Measurements from ENCODE around the gene STK24. TPM values are rescaled to one million over a fixed set of nuclear protein-coding genes. Genes with fewer than 3 reads are reported as not detected.

STK24 gene
- total RNA-seq, 1 donor from 2014 or later = 121 TPM

DNA sequence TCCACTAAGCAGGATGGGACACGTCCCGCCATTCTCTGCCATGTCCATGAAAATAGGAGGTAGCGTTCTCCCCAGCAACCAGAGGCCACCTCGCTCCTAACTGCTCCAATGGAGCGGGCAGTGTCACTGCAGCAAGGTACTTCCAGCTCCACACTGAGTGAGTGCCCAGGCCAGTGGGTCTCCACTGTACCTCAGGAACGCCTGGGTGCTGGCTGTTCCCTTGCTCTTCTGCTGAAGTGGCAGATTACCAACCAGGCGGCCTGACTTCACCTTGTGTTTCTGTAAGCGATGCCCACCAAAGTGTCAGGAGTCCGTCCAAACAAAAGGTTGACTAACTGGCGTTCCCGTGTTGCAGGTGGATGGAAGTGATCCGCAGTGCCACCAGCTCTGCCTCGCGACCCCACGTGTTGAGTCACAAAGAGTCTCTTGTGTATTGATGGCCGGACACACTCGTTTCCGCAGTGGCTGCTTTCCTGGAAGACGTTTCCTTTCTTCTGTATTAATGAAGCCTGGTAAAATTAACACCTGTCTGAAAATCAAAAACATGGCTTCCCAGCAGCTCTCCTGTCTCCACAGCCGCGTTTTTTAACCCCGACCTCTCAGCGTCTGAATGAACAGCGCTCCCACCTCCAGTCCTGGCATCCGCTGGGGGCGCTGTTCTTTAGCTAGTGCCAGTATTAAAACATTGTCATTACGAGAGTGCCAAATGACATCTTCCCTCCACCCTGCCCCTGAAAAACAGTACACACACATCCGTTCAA lies 128.8 kb downstream of the STK24 start:
- TF ChIP-seq, protein P1, sequence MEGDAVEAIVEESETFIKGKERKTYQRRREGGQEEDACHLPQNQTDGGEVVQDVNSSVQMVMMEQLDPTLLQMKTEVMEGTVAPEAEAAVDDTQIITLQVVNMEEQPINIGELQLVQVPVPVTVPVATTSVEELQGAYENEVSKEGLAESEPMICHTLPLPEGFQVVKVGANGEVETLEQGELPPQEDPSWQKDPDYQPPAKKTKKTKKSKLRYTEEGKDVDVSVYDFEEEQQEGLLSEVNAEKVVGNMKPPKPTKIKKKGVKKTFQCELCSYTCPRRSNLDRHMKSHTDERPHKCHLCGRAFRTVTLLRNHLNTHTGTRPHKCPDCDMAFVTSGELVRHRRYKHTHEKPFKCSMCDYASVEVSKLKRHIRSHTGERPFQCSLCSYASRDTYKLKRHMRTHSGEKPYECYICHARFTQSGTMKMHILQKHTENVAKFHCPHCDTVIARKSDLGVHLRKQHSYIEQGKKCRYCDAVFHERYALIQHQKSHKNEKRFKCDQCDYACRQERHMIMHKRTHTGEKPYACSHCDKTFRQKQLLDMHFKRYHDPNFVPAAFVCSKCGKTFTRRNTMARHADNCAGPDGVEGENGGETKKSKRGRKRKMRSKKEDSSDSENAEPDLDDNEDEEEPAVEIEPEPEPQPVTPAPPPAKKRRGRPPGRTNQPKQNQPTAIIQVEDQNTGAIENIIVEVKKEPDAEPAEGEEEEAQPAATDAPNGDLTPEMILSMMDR (conservative IDR thresholded peaks at IDR 0.05) = peak; percentile 75
- H3K9me3 Mint-ChIP-seq = no peaks in the 10 kb centered on the region
- no peak for DNase-seq (ENCODE audit: extremely low spot score, unreplicated experiment)
- peak overlapping the region; percentile 69 for H3K27ac Mint-ChIP-seq
- peaks cover 37% of the 10 kb centered on the region for H3K4me1 Mint-ChIP-seq (ENCODE audit: unreplicated experiment)
- H3K36me3 Mint-ChIP-seq = peaks cover 41% of the 10 kb centered on the region
- H3K4me3 Mint-ChIP-seq = no peak overlapping the region
- H3K27me3 Mint-ChIP-seq = no peaks in the 10 kb centered on the region

DNA sequence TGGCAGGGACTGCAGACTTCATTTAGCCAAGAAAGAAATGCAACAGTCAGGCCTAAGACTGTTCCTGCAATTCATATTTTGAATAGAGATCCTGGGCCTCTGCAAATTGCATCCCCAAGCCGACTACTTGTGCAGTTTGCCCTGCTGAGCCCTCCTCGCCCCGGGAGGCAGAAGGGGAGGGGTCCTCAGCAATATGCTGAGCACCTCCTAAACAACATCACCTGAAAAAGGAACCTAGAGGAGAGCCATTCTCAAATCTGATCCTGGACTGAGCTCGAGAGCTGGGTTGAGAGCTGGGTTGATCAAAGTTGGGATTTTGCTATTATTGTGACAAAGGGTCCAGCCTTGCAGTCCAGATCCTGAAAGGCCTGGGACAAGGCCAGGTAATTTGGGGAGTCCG lies 129.8 kb downstream of the STK24 start:
- H3K4me1 Mint-ChIP-seq (ENCODE audit: unreplicated experiment) = peaks cover 36% of the 10 kb centered on the region
- H3K27me3 Mint-ChIP-seq = no peaks in the 10 kb centered on the region
- H3K27ac Mint-ChIP-seq = peak overlapping the region; percentile 44
- H3K36me3 Mint-ChIP-seq = peaks cover 37% of the 10 kb centered on the region
- no peaks in the 10 kb centered on the region for H3K9me3 Mint-ChIP-seq
- no peak overlapping the region for H3K4me3 Mint-ChIP-seq
- TF ChIP-seq, protein P1 (conservative IDR thresholded peaks at IDR 0.05) = no peak
- no peak for DNase-seq (ENCODE audit: extremely low spot score, unreplicated experiment)

DNA sequence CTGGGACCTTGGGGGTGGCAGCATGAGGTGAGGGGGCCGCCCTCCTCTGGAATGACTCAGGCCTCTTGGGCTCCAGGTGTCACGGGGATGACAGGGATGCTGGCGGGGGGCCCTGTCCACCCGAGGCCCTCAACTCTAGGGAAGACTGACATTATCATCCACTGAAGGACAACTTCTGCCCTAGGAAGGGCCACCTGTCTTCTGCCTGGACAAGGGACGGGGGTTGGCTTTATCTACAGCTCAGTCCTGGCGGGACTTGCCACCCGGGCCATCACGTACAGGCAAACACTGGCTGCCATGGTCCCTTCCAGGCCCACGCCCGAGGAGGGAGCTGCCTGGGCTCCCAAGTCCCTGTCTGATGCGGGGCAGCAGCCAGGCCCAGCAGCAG lies 130.7 kb downstream of the STK24 start:
- TF ChIP-seq, protein P1 (conservative IDR thresholded peaks at IDR 0.05) = no peak
- H3K4me3 Mint-ChIP-seq = no peak overlapping the region
- H3K27ac Mint-ChIP-seq = peak overlapping the region; percentile 44
- H3K36me3 Mint-ChIP-seq = peaks cover 32% of the 10 kb centered on the region
- H3K4me1 Mint-ChIP-seq (ENCODE audit: unreplicated experiment) = peaks cover 31% of the 10 kb centered on the region
- no peaks in the 10 kb centered on the region for H3K9me3 Mint-ChIP-seq
- no peak for DNase-seq (ENCODE audit: extremely low spot score, unreplicated experiment)
- no peaks in the 10 kb centered on the region for H3K27me3 Mint-ChIP-seq

DNA sequence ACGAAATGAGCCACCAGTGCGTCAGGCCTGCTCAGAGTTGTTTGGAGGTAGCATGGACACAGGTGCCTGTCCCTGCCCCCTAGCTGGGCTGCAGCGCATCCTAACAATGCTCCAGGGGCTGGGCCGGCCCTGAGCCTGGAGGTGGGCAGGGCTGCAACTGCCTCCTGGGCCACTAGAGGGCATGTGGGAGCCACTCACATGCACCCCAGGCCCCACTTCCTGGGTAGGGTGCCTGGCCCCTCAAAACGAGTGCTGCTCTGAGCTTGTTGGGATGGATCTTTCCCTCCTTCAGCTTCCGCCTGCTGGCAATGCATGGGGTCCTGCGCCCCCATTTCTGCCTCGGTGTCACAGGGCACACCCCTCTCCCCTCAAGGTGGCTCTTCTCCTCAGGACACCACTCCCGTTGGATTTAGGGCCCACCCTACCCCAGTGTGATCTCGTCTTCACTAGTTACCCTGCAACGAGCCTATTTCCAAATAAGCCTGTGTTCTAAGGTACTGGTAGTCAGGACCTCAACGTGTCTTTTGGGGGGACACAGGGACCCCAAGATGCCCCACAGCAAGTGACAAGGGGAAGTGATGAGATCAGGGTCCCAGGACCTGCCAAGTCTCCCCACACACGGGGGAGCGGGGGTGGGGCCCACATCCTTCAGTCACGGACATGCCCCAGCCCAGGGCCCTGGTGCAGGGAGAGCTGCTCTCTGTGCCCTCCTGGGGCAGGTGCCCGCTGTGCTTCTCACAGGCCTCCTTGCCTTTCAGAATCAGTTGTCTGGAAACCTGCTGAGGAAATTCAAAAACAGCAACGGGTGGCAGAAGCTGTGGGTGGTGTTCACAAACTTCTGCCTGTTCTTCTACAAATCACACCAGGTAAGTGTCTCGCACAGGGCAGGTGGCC lies 131.3 kb downstream of the STK24 start:
- Mint-ChIP-seq H3K9me3 (no peaks in the 10 kb centered on the region), H3K27me3 (no peaks in the 10 kb centered on the region), H3K4me1 (ENCODE audit: unreplicated experiment) (peaks cover 25% of the 10 kb centered on the region), H3K36me3 (peaks cover 27% of the 10 kb centered on the region), H3K27ac (peak overlapping the region; percentile 78), H3K4me3 (no peak overlapping the region)
- DNase-seq (ENCODE audit: extremely low spot score, unreplicated experiment) = no peak
- TF ChIP-seq, protein P1 (conservative IDR thresholded peaks at IDR 0.05) = peak; percentile 96

DNA sequence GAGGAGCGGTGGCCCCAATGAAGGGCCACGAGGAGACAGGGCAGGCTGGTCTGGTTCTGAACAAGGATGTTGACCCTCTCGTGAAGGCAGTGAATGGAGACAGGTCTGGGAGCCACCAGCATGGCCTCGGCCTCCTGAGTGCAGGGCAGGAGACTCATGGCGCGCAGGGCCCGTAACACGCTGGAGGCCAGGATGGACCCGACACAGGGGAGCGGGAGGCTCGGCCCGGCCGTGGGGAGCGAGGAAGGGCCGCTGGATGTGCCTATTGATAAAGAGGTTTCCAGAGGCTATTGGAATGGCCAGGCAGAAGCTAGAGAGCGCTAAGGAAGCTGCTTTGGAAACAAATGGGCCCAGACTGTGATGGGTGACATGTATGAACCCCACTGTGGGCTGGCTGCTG lies 132.5 kb downstream of the STK24 start:
- Mint-ChIP-seq H3K4me1 (ENCODE audit: unreplicated experiment) (peaks cover 18% of the 10 kb centered on the region), H3K27me3 (no peaks in the 10 kb centered on the region), H3K36me3 (peaks cover 23% of the 10 kb centered on the region), H3K27ac (peak overlapping the region; percentile 50), H3K4me3 (no peak overlapping the region), H3K9me3 (no peaks in the 10 kb centered on the region)
- TF ChIP-seq, protein P1 (conservative IDR thresholded peaks at IDR 0.05) = no peak
- DNase-seq (ENCODE audit: extremely low spot score, unreplicated experiment) = no peak
